ENCODE results near the gene EIF4G1.

- no peak for TF ChIP-seq CTCF (IDR thresholded peaks at IDR 0.05; ENCODE audit: extremely low read depth in 1 of 2, insufficient read depth in 1 of 2, low read depth in 1 of 2, low read length in 2 of 2)
- TF ChIP-seq, protein P1, sequence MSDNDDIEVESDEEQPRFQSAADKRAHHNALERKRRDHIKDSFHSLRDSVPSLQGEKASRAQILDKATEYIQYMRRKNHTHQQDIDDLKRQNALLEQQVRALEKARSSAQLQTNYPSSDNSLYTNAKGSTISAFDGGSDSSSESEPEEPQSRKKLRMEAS (IDR thresholded peaks at IDR 0.05; ENCODE audit: insufficient read depth, insufficient read length): no peak
- TF ChIP-seq FOS (IDR thresholded peaks at IDR 0.05; ENCODE audit: borderline replicate concordance, insufficient read depth, low read length): no peak
- peak; percentile 39 for TF ChIP-seq POLR2AphosphoS5 (IDR thresholded peaks at IDR 0.05; ENCODE audit: insufficient read depth, low read depth, low read length)
Observed at GRCh38 chr3:184299488-184300377, 14.7 kb upstream of the EIF4G1 start.
